GM23248 (cell line): ENCODE results near the gene ASNS. TPM values are rescaled to one million over a fixed set of nuclear protein-coding genes. Genes with fewer than 3 reads are reported as not detected.

Experiments
- DNase-seq: peaks from one replicate; pipeline ENCODE4 v3.0.0-alpha.2; 2015
- H2AFZ ChIP-seq: fragments of 200-600 bp; sonication (generic); 2 replicates; pipeline ENCODE4 v1.6.1; 2016; ENCODE audit warnings: antibody characterized with exemption
- H3F3A ChIP-seq: fragments of 200-600 bp; sonication (generic); 2 replicates; pipeline ENCODE4 v1.6.1; 2016; ENCODE audit warnings: mild to moderate bottlenecking, antibody characterized with exemption, mixed run types; ENCODE audit not compliant: insufficient read depth
- H3K27ac ChIP-seq: fragments of 200-600 bp; sonication (generic); 2 replicates; pipeline ENCODE4 v1.5.1; 2016; ENCODE audit warnings: mild to moderate bottlenecking
- H3K27me3 ChIP-seq: fragments of 200-600 bp; sonication (generic); replicated peaks from 2 replicates; pipeline ENCODE4 v1.6.1; 2016; ENCODE audit warnings: mild to moderate bottlenecking; ENCODE audit not compliant: insufficient read depth
- H3K36me3 ChIP-seq: fragments of 200-600 bp; sonication (generic); 2 replicates; pipeline ENCODE4 v1.6.1; 2016; ENCODE audit warnings: low read depth, mild to moderate bottlenecking
- H3K4me1 ChIP-seq: fragments of 200-600 bp; sonication (generic); 2 replicates; pipeline ENCODE4 v1.6.1; 2016; ENCODE audit warnings: mild to moderate bottlenecking; ENCODE audit not compliant: insufficient read depth
- H3K4me2 ChIP-seq: fragments of 200-600 bp; sonication (generic); one replicate; pipeline ENCODE4 v1.6.1; 2016; ENCODE audit warnings: mild to moderate bottlenecking; ENCODE audit not compliant: unreplicated experiment
- H3K4me3 ChIP-seq: fragments of 200-600 bp; sonication (generic); 2 replicates; pipeline ENCODE4 v1.5.1; 2016; ENCODE audit warnings: mild to moderate bottlenecking
- H3K79me2 ChIP-seq: fragments of 200-600 bp; sonication (generic); 2 replicates; pipeline ENCODE4 v1.6.1; 2016; ENCODE audit warnings: mild to moderate bottlenecking; ENCODE audit not compliant: insufficient read depth
- H3K9ac ChIP-seq: fragments of 200-600 bp; sonication (generic); 2 replicates; pipeline ENCODE4 v1.6.1; 2016; ENCODE audit warnings: mild to moderate bottlenecking
- H3K9me2 ChIP-seq: fragments of 200-600 bp; sonication (generic); 2 replicates; pipeline ENCODE4 v1.6.1; 2016; ENCODE audit warnings: mixed run types, mild to moderate bottlenecking, moderate library complexity; ENCODE audit not compliant: insufficient read depth
- H3K9me3 ChIP-seq: fragments of 200-600 bp; sonication (generic); one replicate; pipeline ENCODE4 v1.6.1; 2017; ENCODE audit warnings: low read depth
- H4K20me1 ChIP-seq: fragments of 200-600 bp; sonication (generic); 2 replicates; pipeline ENCODE4 v1.6.0; 2016; ENCODE audit not compliant: insufficient read depth
- EZH2 ChIP-seq: fragments of 200-600 bp; sonication (generic); IDR thresholded peaks from 2 replicates; pipeline ENCODE4 v1.6.1; 2018; ENCODE audit warnings: antibody characterized with exemption, mild to moderate bottlenecking; ENCODE audit not compliant: insufficient read depth, poor library complexity, severe bottlenecking
- EZH2phosphoT487 ChIP-seq: fragments of 200-600 bp; sonication (generic); IDR thresholded peaks from 2 replicates; pipeline ENCODE4 v1.6.1; 2018; ENCODE audit warnings: antibody characterized with exemption, moderate library complexity, mild to moderate bottlenecking, low read depth; ENCODE audit not compliant: insufficient read depth
- WGBS, 2 experiments: methylation state at CpG; one replicate each; pipeline ENCODE4 v1.1.6; 2015 to 2017; ENCODE audit warnings: low lambda C conversion rate in 2 of 2, low coverage in 1 of 2; ENCODE audit errors: missing lambda C conversion rate in 2 of 2; 5-methylcytosine and 5-hydroxymethylcytosine counted together
- in situ Hi-C: fragments of 300-500 bp; cut with MboI; formaldehyde crosslinking; loops from 2 replicates; pipeline ENCODE4 v1.15.0; 2020
- polyA plus RNA-seq: library from polyadenylated mRNA; unstranded; fragments of >200 nt; fragmentation: Nextera tagmentation; extraction: Ambion mirVana; gene quantifications from 2 replicates; pipeline ENCODE4 v1.2.1, GENCODE V29; 2016
- total RNA-seq: library from RNA; depleted of rRNA; stranded (reverse); fragments of >200 nt; shearing (Covaris generic); gene quantifications from 2 replicates; pipeline ENCODE4 v1.2.3, GENCODE V29; 2014

The ASNS gene
- total and polyA plus RNA-seq, 2 experiments from 2014 or later: 107 to 163 TPM

GRCh38 chr7:97847791-97848190, 24.4 kb downstream of the ASNS start:
- peaks cover 10% of the 10 kb centered on the region for H3F3A ChIP-seq
- H4K20me1 ChIP-seq: no peaks in the 10 kb centered on the region
- H2AFZ ChIP-seq: no peak overlapping the region
- H3K9me2 ChIP-seq: no peaks in the 10 kb centered on the region
- in situ Hi-C loops: loop anchor here (25.0 kb wide), 2 partner anchors 710 to 1935 kb away; no protein-coding TSS in a partner anchor
- H3K4me2 ChIP-seq: no peak overlapping the region
- peaks cover 3% of the 10 kb centered on the region for H3K4me1 ChIP-seq
- no peaks in the 10 kb centered on the region for H3K27me3 ChIP-seq
- no peaks in the 10 kb centered on the region for H3K79me2 ChIP-seq
- WGBS, 2 experiments: 24 to 26% methylated on average over 5 of the region's 5 CpGs
- TF ChIP-seq EZH2phosphoT487 (no peak), EZH2 (no peak)
- no peaks in the 10 kb centered on the region for H3K9me3 ChIP-seq
- H3K9ac ChIP-seq: no peak overlapping the region
- peaks cover 16% of the 10 kb centered on the region for H3K36me3 ChIP-seq
- no peak for DNase-seq
- no peak overlapping the region for H3K27ac ChIP-seq
- no peak overlapping the region for H3K4me3 ChIP-seq

DNA sequence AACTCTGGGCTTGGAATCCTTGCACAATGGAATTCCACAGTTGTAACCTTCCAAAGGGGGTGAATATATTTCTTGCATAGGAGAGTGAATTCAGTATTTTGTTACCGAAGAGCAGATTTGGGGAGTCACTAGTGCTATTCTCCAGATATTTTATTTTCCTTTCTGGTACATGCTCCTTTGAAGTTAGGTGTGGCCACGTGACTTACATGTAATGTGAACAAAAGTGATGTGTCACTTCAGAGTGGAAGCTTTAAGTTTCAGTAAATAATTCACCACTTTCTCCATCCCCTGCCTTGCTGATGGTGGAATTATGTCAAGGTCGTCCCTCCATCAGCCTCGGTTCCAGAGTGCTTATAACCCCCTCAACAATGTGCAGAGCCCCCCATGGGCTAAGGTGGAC, 25.3 kb downstream of the ASNS start:
- Histone ChIP-seq H3K9me2 (no peaks in the 10 kb centered on the region), H3K27me3 (no peaks in the 10 kb centered on the region), H3K4me2 (no peak overlapping the region), H3K9ac (no peak overlapping the region), H4K20me1 (no peaks in the 10 kb centered on the region), H3K36me3 (peaks cover 7% of the 10 kb centered on the region), H2AFZ (no peak overlapping the region), H3K27ac (no peak overlapping the region), H3K9me3 (no peaks in the 10 kb centered on the region), H3K4me1 (peaks cover 3% of the 10 kb centered on the region), H3K4me3 (no peak overlapping the region), H3K79me2 (no peaks in the 10 kb centered on the region), H3F3A (peaks cover 1% of the 10 kb centered on the region)
- no peak for TF ChIP-seq EZH2phosphoT487
- TF ChIP-seq EZH2: no peak
- in situ Hi-C loops: loop anchor here (25.0 kb wide), 2 partner anchors 710 to 1935 kb away; no protein-coding TSS in a partner anchor
- 35 to 37% methylated on average over 4 of the region's 4 CpGs for WGBS, 2 experiments
- DNase-seq: peak; percentile 8

DNA sequence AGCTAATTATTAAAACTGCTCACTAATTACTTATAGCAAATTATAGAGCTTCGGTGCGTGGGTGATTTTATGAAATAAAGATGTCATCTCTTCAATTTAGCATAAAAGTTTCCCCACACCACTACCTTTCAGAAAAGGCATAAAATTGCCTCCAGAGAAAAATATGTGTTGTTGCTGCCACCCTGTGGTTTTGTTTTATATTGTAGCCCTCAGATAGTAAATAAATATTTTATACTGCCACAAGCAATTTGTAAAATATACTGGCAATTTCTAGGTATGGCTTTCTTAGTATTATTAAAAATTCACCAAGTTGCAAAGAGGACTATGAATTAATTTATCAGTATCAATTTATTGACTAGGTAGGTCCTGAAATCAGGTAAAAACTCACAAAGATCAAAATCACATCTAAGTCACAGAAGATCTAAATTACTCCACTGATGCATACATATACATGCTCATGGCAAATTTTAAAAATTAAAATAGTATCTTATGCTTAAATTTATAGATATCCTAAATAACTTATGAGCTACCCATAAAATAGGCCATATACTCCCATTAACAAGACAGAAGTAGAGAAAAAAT, 26.5 kb downstream of the ASNS start:
- 2% methylated on average over 2 of the region's 2 CpGs for WGBS, 2 experiments
- no peak overlapping the region for H3K9ac ChIP-seq
- H4K20me1 ChIP-seq: no peaks in the 10 kb centered on the region
- H3K4me2 ChIP-seq: no peak overlapping the region
- H3K9me3 ChIP-seq: no peaks in the 10 kb centered on the region
- no peaks in the 10 kb centered on the region; the same call in none of the 2 replicates for H3K27me3 ChIP-seq
- peak; percentile 50 for DNase-seq
- no peak for TF ChIP-seq EZH2
- no peak for TF ChIP-seq EZH2phosphoT487
- no peak overlapping the region for H3K4me3 ChIP-seq
- H3K36me3 ChIP-seq: no peaks in the 10 kb centered on the region
- H3F3A ChIP-seq: no peaks in the 10 kb centered on the region
- H2AFZ ChIP-seq: no peak overlapping the region
- no peaks in the 10 kb centered on the region for H3K9me2 ChIP-seq
- in situ Hi-C loops: loop anchor here (25.0 kb wide), 2 partner anchors 708 to 1933 kb away; no protein-coding TSS in a partner anchor
- no peaks in the 10 kb centered on the region for H3K79me2 ChIP-seq
- no peaks in the 10 kb centered on the region for H3K4me1 ChIP-seq
- no peak overlapping the region for H3K27ac ChIP-seq

DNA sequence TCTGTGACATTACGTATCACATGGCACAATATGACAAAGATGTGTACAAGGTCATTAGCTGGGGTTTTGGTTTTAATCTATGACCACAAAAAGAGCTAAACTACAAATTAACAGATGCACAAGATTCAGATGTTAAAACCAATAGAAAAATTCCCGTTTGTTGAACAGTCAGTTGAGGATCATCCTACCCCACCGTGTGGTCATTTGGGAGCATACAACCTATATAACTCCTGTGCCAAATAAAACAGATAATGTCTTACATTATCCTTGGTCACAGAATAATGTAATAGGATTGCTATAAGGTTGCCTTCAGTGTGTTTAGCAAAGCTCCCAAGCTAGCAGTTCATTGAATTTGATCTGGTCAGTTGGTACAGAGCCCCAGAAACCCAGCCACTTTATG, 28.2 kb downstream of the ASNS start:
- no peak overlapping the region for H2AFZ ChIP-seq
- H3K27ac ChIP-seq: no peak overlapping the region
- H3K9ac ChIP-seq: no peak overlapping the region
- in situ Hi-C loops: loop anchor here (25.0 kb wide), 2 partner anchors 707 to 1932 kb away; no protein-coding TSS in a partner anchor
- H3K4me1 ChIP-seq: no peaks in the 10 kb centered on the region
- H3F3A ChIP-seq: no peaks in the 10 kb centered on the region
- DNase-seq: peak; percentile 42
- no peaks in the 10 kb centered on the region for H3K9me2 ChIP-seq
- no peaks in the 10 kb centered on the region for H3K79me2 ChIP-seq
- H3K36me3 ChIP-seq: no peaks in the 10 kb centered on the region
- H4K20me1 ChIP-seq: no peaks in the 10 kb centered on the region
- no peak overlapping the region for H3K4me2 ChIP-seq
- TF ChIP-seq EZH2 (no peak), EZH2phosphoT487 (no peak)
- no peaks in the 10 kb centered on the region for H3K9me3 ChIP-seq
- H3K4me3 ChIP-seq: no peak overlapping the region
- H3K27me3 ChIP-seq: no peaks in the 10 kb centered on the region; the same call in none of the 2 replicates
- 43 to 45% methylated on average over 3 of the region's 3 CpGs for WGBS, 2 experiments
